H9 (cell line): ENCODE results near the gene HOXD12. TPM values are rescaled to one million over a fixed set of nuclear protein-coding genes. Genes with fewer than 3 reads are reported as not detected.

Experiments used
- DNase-seq: peaks from one replicate; pipeline ENCODE4 v3.0.0-alpha.2; 2017
- H2AFZ ChIP-seq: one replicate; pipeline ENCODE4 v1.6.1; 2013; ENCODE audit warnings: mild to moderate bottlenecking, low read length, control low read depth, moderate library complexity
- H2AK5ac ChIP-seq: 2 replicates; pipeline ENCODE4 v1.6.1; 2013; ENCODE audit warnings: low read length, control low read depth, mixed read lengths; ENCODE audit not compliant: insufficient read length
- H2BK120ac ChIP-seq: one replicate; pipeline ENCODE4 v1.6.1; 2013; ENCODE audit warnings: low read depth, mild to moderate bottlenecking, low read length, control low read depth, inconsistent platforms; ENCODE audit not compliant: poor library complexity, severe bottlenecking
- H2BK12ac ChIP-seq: 2 replicates; pipeline ENCODE4 v1.6.1; 2013; ENCODE audit warnings: low read length, control low read depth, mixed read lengths, low read depth; ENCODE audit not compliant: insufficient read length
- H2BK15ac ChIP-seq: 2 replicates; pipeline ENCODE4 v1.6.1; 2013; ENCODE audit warnings: low read depth, low read length, control low read depth
- H2BK20ac ChIP-seq: one replicate; pipeline ENCODE4 v1.6.1; 2013; ENCODE audit warnings: low read depth, mild to moderate bottlenecking, low read length, control low read depth, inconsistent platforms; ENCODE audit not compliant: poor library complexity, severe bottlenecking
- H2BK5ac ChIP-seq: 2 replicates; pipeline ENCODE4 v1.6.1; 2013; ENCODE audit warnings: low read length, control low read depth, mixed read lengths; ENCODE audit not compliant: insufficient read length
- H3K14ac ChIP-seq: 2 replicates; pipeline ENCODE4 v1.6.1; 2013; ENCODE audit warnings: low read length, control low read depth; ENCODE audit not compliant: insufficient read depth
- H3K18ac ChIP-seq: 2 replicates; pipeline ENCODE4 v1.6.1; 2013; ENCODE audit warnings: low read depth, mild to moderate bottlenecking, mixed read lengths, low read length, control low read depth; ENCODE audit not compliant: insufficient read length
- H3K23ac ChIP-seq: 2 replicates; pipeline ENCODE4 v1.6.1; 2013; ENCODE audit warnings: low read length, control low read depth, mixed read lengths, low read depth; ENCODE audit not compliant: insufficient read length
- H3K23me2 ChIP-seq: 2 replicates; pipeline ENCODE4 v1.6.1; 2013; ENCODE audit warnings: low read depth, mild to moderate bottlenecking, mixed read lengths, low read length, control low read depth; ENCODE audit not compliant: insufficient read length, poor library complexity, severe bottlenecking
- H3K27ac ChIP-seq: 2 replicates; pipeline ENCODE4 v1.5.1; 2013; ENCODE audit warnings: low read length, control low read depth, mixed read lengths, low read depth; ENCODE audit not compliant: insufficient read length
- H3K27me3 ChIP-seq: 2 replicates; pipeline ENCODE4 v1.6.1; 2013; ENCODE audit warnings: low read length, control low read depth, inconsistent platforms; ENCODE audit not compliant: insufficient read depth
- H3K4ac ChIP-seq: 2 replicates; pipeline ENCODE4 v1.6.1; 2013; ENCODE audit warnings: low read depth, mild to moderate bottlenecking, control low read depth, inconsistent platforms, low read length, moderate library complexity
- H3K4me1 ChIP-seq: 2 replicates; pipeline ENCODE4 v1.6.1; 2013; ENCODE audit warnings: low read length, control low read depth, inconsistent platforms; ENCODE audit not compliant: insufficient read depth
- H3K4me2 ChIP-seq: 2 replicates; pipeline ENCODE4 v1.6.1; 2013; ENCODE audit warnings: low read length, control low read depth, mixed read lengths; ENCODE audit not compliant: insufficient read length, insufficient read depth
- H3K56ac ChIP-seq: 2 replicates; pipeline ENCODE4 v1.6.1; 2013; ENCODE audit warnings: low read depth, mild to moderate bottlenecking, mixed read lengths, low read length, control low read depth; ENCODE audit not compliant: insufficient read length
- H3K79me1 ChIP-seq: 2 replicates; pipeline ENCODE4 v1.6.1; 2013; ENCODE audit warnings: low read depth, mild to moderate bottlenecking, moderate library complexity, low read length, control low read depth, inconsistent platforms; ENCODE audit not compliant: insufficient read depth, poor library complexity, severe bottlenecking
- H3K79me2 ChIP-seq: 2 replicates; pipeline ENCODE4 v1.6.1; 2013; ENCODE audit warnings: low read length, control low read depth, inconsistent platforms; ENCODE audit not compliant: insufficient read depth
- H3K9ac ChIP-seq: 2 replicates; pipeline ENCODE4 v1.6.1; 2013; ENCODE audit warnings: low read length, control low read depth, mixed read lengths; ENCODE audit not compliant: insufficient read length; ENCODE audit errors: extremely low read depth
- H3K9me3 ChIP-seq: one replicate; pipeline ENCODE4 v1.6.1; 2013; ENCODE audit warnings: low read depth, low read length, inconsistent platforms; ENCODE audit not compliant: control insufficient read depth
- H3T11ph ChIP-seq: one replicate; pipeline ENCODE4 v1.6.1; 2013; ENCODE audit warnings: mild to moderate bottlenecking, low read length, control low read depth, inconsistent platforms
- H4K20me1 ChIP-seq: one replicate; pipeline ENCODE4 v1.6.1; 2013; ENCODE audit not compliant: control insufficient read depth, insufficient read length, insufficient read depth
- H4K5ac ChIP-seq: 2 replicates; pipeline ENCODE4 v1.6.1; 2013; ENCODE audit warnings: low read depth, mild to moderate bottlenecking, mixed read lengths, low read length, control low read depth; ENCODE audit not compliant: insufficient read length
- H4K8ac ChIP-seq: replicated peaks from 2 replicates; pipeline ENCODE4 v1.6.1; 2013; ENCODE audit warnings: low read length, control low read depth, mixed read lengths, low read depth; ENCODE audit not compliant: insufficient read length
- H4K91ac ChIP-seq: 2 replicates; pipeline ENCODE4 v1.6.1; 2013; ENCODE audit warnings: low read depth, mild to moderate bottlenecking, moderate library complexity, mixed read lengths, low read length, control low read depth; ENCODE audit not compliant: insufficient read length
- H3K27ac Mint-ChIP-seq, 3 experiments: 2 replicates in 2 of 3; 3 replicates in 1 of 3; pipeline ENCODE4 v1.8.0; 2020 to 2021; ENCODE audit warnings: mixed read lengths in 3 of 3, mild to moderate bottlenecking in 1 of 3, moderate library complexity in 1 of 3
- H3K27me3 Mint-ChIP-seq: 2 replicates; pipeline ENCODE4 v1.8.0; 2021; ENCODE audit warnings: low read depth, mild to moderate bottlenecking, moderate library complexity, mixed read lengths
- H3K36me3 Mint-ChIP-seq, 3 experiments: 2 replicates in 2 of 3; 3 replicates in 1 of 3; pipeline ENCODE4 v1.8.0; 2020 to 2021; ENCODE audit warnings: low read depth in 3 of 3, mixed read lengths in 3 of 3; ENCODE audit not compliant: insufficient read depth in 1 of 3
- H3K4me1 Mint-ChIP-seq, 2 experiments: 2 replicates each; pipeline ENCODE4 v1.8.0; 2020; ENCODE audit warnings: mixed read lengths in 2 of 2
- H3K4me3 Mint-ChIP-seq, 2 experiments: 2 replicates in 1 of 2; 3 replicates in 1 of 2; pipeline ENCODE4 v1.8.0; 2020 to 2021; ENCODE audit warnings: mild to moderate bottlenecking in 2 of 2, mixed read lengths in 2 of 2, moderate library complexity in 1 of 2
- H3K9me3 Mint-ChIP-seq, 2 experiments: 2 replicates in 1 of 2; 3 replicates in 1 of 2; pipeline ENCODE4 v1.8.0; 2020; ENCODE audit warnings: mild to moderate bottlenecking in 2 of 2, mixed read lengths in 2 of 2, moderate library complexity in 1 of 2
- WGBS: extraction: QIAGEN DNeasy Blood & Tissue Kit; methylation state at CpG from one replicate; pipeline ENCODE4 v1.1.7; 2013; ENCODE audit warnings: missing lambda C conversion rate, low lambda C conversion rate, mixed read lengths; ENCODE audit not compliant: insufficient read length; ENCODE audit errors: extremely low coverage; 5-methylcytosine and 5-hydroxymethylcytosine counted together
- total RNA-seq: library from RNA; stranded (reverse); gene quantifications from 2 replicates; pipeline ENCODE4 v1.2.1, GENCODE V29; 2021
- TF ChIP-seq, protein P1 (sequence below): fragments of 200-600 bp; sonication (generic); conservative IDR thresholded peaks from 3 replicates; pipeline ENCODE4 v1.8.0; 2021; ENCODE audit warnings: antibody characterized with exemption, mild to moderate bottlenecking

Gene HOXD12
- total RNA-seq, 1 experiment from 2014 or later = not detected

DNA sequence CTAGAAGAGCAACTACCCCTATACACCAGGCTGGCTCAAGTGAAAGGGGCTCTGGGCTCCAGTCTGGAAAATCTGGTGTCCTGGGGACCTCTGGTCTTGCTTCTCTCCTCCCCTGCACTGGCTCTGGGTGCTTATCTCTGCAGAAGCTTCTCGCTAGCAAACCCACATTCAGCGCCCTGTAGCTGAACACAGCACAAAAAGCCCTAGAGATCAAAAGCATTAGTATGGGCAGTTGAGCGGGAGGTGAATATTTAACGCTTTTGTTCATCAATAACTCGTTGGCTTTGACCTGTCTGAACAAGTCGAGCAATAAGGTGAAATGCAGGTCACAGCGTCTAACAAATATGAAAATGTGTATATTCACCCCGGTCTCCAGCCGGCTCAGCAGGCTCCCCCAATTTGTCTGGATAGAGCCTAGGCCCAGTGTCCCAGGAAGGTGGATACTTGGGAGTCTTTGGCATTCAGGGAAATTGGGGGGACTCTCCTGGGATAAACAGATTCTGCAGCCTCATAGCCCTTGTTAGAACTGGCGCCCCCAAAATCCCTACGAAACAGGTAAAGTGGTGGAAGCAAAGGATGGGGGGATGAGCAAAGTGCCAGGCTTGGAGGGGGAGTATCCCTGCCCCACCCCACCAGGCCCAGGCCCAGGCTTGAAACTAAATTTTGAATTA lies 49.3 kb downstream of the HOXD12 start:
- Histone ChIP-seq H3K79me2 (no peaks in the 10 kb centered on the region), H3K4me2 (no peak overlapping the region), H3K79me1 (no peaks in the 10 kb centered on the region), H3K23me2 (no peaks in the 10 kb centered on the region), H4K8ac (no peak overlapping the region), H3K27me3 (peaks cover 96% of the 10 kb centered on the region), H3K23ac (no peak overlapping the region), H4K20me1 (no peaks in the 10 kb centered on the region), H3K4ac (no peak overlapping the region), H2BK5ac (no peak overlapping the region), H4K91ac (no peak overlapping the region), H3K56ac (no peak overlapping the region), H3T11ph (no peak overlapping the region), H3K9me3 (no peaks in the 10 kb centered on the region), H2BK15ac (no peak overlapping the region), H4K5ac (no peak overlapping the region), H3K4me1 (no peaks in the 10 kb centered on the region; the same call in 1 of the 2 replicates), H2BK20ac (no peak overlapping the region), H2AK5ac (no peak overlapping the region), H3K27ac (no peak overlapping the region), H2BK12ac (no peak overlapping the region), H3K18ac (no peak overlapping the region), H2AFZ (no peak overlapping the region), H2BK120ac (no peak overlapping the region), H3K14ac (no peak overlapping the region), H3K9ac (no peak overlapping the region)
- peaks cover 100% of the 10 kb centered on the region for H3K27me3 Mint-ChIP-seq
- H3K27ac Mint-ChIP-seq = no peak overlapping the region
- no peaks in the 10 kb centered on the region; a peak in 1 of 7 replicates for H3K36me3 Mint-ChIP-seq
- no CpG with 5 or more reads among the region's 11 CpGs for WGBS
- peaks cover 2 to 21% of the 10 kb centered on the region in 2 experiments; a peak in 3 of 4 replicates for H3K4me1 Mint-ChIP-seq
- H3K9me3 Mint-ChIP-seq = peaks cover 3 to 8% of the 10 kb centered on the region in 2 experiments; a peak in 3 of 5 replicates
- no peak for DNase-seq
- TF ChIP-seq, protein P1, sequence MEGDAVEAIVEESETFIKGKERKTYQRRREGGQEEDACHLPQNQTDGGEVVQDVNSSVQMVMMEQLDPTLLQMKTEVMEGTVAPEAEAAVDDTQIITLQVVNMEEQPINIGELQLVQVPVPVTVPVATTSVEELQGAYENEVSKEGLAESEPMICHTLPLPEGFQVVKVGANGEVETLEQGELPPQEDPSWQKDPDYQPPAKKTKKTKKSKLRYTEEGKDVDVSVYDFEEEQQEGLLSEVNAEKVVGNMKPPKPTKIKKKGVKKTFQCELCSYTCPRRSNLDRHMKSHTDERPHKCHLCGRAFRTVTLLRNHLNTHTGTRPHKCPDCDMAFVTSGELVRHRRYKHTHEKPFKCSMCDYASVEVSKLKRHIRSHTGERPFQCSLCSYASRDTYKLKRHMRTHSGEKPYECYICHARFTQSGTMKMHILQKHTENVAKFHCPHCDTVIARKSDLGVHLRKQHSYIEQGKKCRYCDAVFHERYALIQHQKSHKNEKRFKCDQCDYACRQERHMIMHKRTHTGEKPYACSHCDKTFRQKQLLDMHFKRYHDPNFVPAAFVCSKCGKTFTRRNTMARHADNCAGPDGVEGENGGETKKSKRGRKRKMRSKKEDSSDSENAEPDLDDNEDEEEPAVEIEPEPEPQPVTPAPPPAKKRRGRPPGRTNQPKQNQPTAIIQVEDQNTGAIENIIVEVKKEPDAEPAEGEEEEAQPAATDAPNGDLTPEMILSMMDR = no peak
- no peak overlapping the region for H3K4me3 Mint-ChIP-seq
